Naive thymus-derived CD8-positive, alpha-beta T cell (primary cell): ENCODE data around the gene RDH13. TPM values are rescaled to one million over a fixed set of nuclear protein-coding genes. Genes with fewer than 3 reads are reported as not detected.
"Not testable (repeated sequence)": the region's sequence is repeated elsewhere in the genome, so short reads cannot be mapped to it uniquely, and the experiment has no call there.

Experiments
- ATAC-seq, 2 donors: fragments of 150-1000 bp; cut with Tn5 transposase in 1 of 2; sonication (Bioruptor Pico), chemical (Tn5 transposase) in 1 of 2; 1 replicate in 1 of 2; 2 replicates in 1 of 2; pipeline ENCODE4 v1.10.0; 2021; ENCODE audit warnings: mild to moderate bottlenecking in 2 of 2, moderate library complexity in 2 of 2
- POLR2A ChIA-PET: fragments of 350-600 bp; sonication (Branson Sonifier 250); formaldehyde crosslinking; loops from one replicate; lab custom pipeline; 2021; ENCODE audit warnings: antibody characterized with exemption; lab: Charles Lee
- DNase-seq, 10 donors: peaks; one replicate each; pipeline versions ENCODE4 v3.0.0 to v3.0.0-alpha.2; 2020 to 2022
- H3K27ac Mint-ChIP-seq, 10 donors: one replicate each; pipeline ENCODE4 v1.8.0; 2020 to 2022; ENCODE audit warnings: mild to moderate bottlenecking in 10 of 10, mixed read lengths in 10 of 10, moderate library complexity in 4 of 10, inconsistent platforms in 1 of 10
- H3K27me3 Mint-ChIP-seq, 5 donors: one replicate each; pipeline ENCODE4 v1.8.0; 2021 to 2022; ENCODE audit warnings: mixed read lengths in 5 of 5
- H3K36me3 Mint-ChIP-seq, 3 donors: one replicate each; pipeline ENCODE4 v1.8.0; 2020 to 2022; ENCODE audit warnings: mixed read lengths in 3 of 3, mild to moderate bottlenecking in 2 of 3, inconsistent platforms in 1 of 3
- H3K4me1 Mint-ChIP-seq, 4 donors: one replicate each; pipeline ENCODE4 v1.8.0; 2021 to 2022; ENCODE audit warnings: mixed read lengths in 4 of 4
- H3K4me3 Mint-ChIP-seq, 10 donors: one replicate each; pipeline ENCODE4 v1.8.0; 2020 to 2022; ENCODE audit warnings: mild to moderate bottlenecking in 10 of 10, mixed read lengths in 10 of 10, moderate library complexity in 6 of 10, inconsistent platforms in 1 of 10
- H3K9me3 Mint-ChIP-seq, 9 donors: one replicate each; pipeline ENCODE4 v1.8.0; 2020 to 2022; ENCODE audit warnings: mixed read lengths in 9 of 9, mild to moderate bottlenecking in 3 of 9, inconsistent platforms in 1 of 9, moderate library complexity in 1 of 9
- polyA plus RNA-seq, 3 donors: library from polyadenylated mRNA; unstranded; fragments of 300-500 nt; fragmentation: Illumina TruSeq; gene quantifications; one replicate each; pipeline ENCODE4 v1.2.3, GENCODE V29; 2021
- total RNA-seq, 8 experiments: library from RNA in 2 of 8; stranded (reverse) in 2 of 8; gene quantifications; one replicate each; pipeline ENCODE4 v1.2.3 and lab custom pipeline; 2021 to 2026

RDH13 gene
- total and polyA plus RNA-seq, 5 experiments from 2014 or later: 4.3 to 26.1 (median 18.0) TPM

DNA sequence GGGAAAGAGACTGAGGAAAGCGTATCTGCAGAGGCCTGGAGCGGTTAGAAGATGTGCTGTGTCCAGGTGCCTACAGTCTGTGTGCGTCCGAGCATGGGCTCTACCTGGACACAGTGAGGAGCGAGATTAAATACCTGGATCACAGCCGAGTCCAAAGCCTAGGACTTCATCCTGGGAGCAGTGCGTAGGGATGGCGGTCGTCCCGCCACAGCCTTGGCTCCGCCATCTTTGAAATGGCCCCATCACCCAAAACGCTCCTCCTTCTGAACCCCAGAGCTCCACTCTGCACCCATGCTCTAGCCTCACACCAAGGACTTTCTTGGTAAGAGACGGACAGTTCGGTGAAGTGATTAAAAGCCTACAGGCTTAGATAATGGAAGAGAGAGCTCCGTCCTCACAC is 44.7 kb downstream of the RDH13 start:
- ATAC-seq (no peak), DNase-seq (no peak)
- peaks cover 0 to 10% (median 5%) of the 10 kb centered on the region in 4 donors for H3K4me1 Mint-ChIP-seq
- peaks cover 0 to 67% (median 12%) of the 10 kb centered on the region in 9 donors for H3K9me3 Mint-ChIP-seq
- peaks cover 0 to 3% (median 0%) of the 10 kb centered on the region in 5 donors for H3K27me3 Mint-ChIP-seq
- peak overlapping the region in 1 of 10 donors; percentile 24 for H3K27ac Mint-ChIP-seq
- POLR2A ChIA-PET: no interaction called here
- H3K4me3 Mint-ChIP-seq: peak overlapping the region in 1 of 10 donors; percentile 20
- H3K36me3 Mint-ChIP-seq: peaks cover 20 to 55% (median 49%) of the 10 kb centered on the region in 3 donors

DNA sequence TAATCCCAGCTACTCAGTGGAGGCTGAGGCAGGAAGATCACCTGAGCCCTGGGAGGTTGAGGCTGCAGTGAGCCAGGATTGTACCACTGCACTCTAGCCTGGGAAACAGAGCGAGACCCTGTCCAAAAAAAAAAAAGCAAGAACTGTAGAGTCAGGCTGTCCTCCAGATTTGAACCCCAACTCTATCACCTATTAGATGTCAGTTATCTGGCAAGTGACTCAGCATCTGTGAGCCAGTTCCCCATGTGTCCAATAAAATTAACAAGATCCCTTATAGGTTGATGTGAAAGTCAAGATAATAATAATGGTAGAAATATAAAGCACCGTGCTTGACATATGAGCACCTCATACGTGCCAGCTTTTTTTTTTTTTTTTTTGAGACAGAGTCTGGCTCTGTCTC is 46.9 kb downstream of the RDH13 start:
- Mint-ChIP-seq H3K4me1 (peaks cover 0 to 10% (median 5%) of the 10 kb centered on the region in 4 donors), H3K9me3 (peaks cover 0 to 71% (median 21%) of the 10 kb centered on the region in 9 donors), H3K27me3 (peaks cover 0 to 3% (median 0%) of the 10 kb centered on the region in 5 donors), H3K27ac (no peak overlapping the region), H3K36me3 (peaks cover 32 to 51% (median 49%) of the 10 kb centered on the region in 3 donors), H3K4me3 (peak overlapping the region in 1 of 10 donors; percentile 78)
- no peak for ATAC-seq
- POLR2A ChIA-PET: no interaction called here
- DNase-seq: no peak

DNA sequence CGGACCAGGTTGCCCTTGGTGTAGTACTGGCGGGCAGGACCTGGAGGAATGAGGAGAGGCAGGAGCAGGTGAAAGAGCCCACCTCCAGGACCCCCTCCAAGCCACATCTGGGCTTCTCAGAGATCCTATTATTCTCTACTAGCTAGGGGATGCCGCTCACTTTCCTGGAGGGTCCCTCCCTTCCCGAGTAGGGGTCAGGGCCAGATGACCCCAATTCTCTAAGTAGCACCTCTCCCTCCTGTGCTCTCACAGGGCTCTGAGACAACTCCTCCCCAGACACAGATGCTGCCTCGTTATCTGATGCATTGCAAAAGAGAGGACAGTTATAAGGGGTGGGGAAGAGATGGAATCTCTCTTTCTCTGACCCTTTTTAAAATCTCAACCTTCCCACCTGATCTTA is 47.8 kb downstream of the RDH13 start:
- Mint-ChIP-seq H3K9me3 (peaks cover 0 to 75% (median 29%) of the 10 kb centered on the region in 9 donors), H3K4me1 (peaks cover 0 to 10% (median 5%) of the 10 kb centered on the region in 4 donors), H3K4me3 (peak overlapping the region in 7 of 10 donors; percentile 53 to 78 (median 57)), H3K36me3 (peaks cover 36 to 55% (median 47%) of the 10 kb centered on the region in 3 donors), H3K27me3 (peaks cover 0 to 3% (median 0%) of the 10 kb centered on the region in 5 donors), H3K27ac (peak overlapping the region in 2 of 10 donors; percentile 34 to 91)
- DNase-seq: peak in 1 of 10 donors; percentile 7
- ATAC-seq: no peak
- POLR2A ChIA-PET: interaction anchor here (0.5 kb wide), 1 partner anchor 1445 kb away, joined by 3 read pairs; no protein-coding TSS in a partner anchor

DNA sequence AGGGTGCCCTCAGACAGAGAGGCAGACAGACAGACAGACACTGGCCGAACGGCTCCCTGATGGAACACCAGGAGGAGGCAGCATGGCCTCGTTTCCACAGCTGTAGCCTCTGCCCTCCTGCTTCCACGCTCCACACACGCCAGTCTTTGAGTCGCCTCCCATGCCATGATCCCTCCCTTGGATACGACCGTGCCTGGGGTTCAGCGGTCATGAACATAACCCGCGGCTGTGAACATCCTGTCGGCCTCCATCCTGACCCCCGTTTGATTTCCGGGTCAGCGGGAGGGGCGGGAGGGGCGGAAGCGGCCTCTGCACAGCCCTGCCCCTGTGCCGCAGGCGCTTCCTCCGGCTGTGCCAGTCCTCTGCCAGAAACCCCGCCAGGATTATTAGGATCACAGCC is 48.2 kb downstream of the RDH13 start:
- DNase-seq (peak in 2 of 10 donors; percentile 13 to 16), ATAC-seq (peak; percentile 35 to 44)
- Mint-ChIP-seq H3K27ac (peak overlapping the region in 5 of 10 donors; percentile 44 to 91 (median 71)), H3K36me3 (peaks cover 35 to 54% (median 49%) of the 10 kb centered on the region in 3 donors), H3K4me3 (peak overlapping the region in 9 of 10 donors; percentile 23 to 78 (median 57)), H3K9me3 (peaks cover 0 to 75% (median 31%) of the 10 kb centered on the region in 9 donors), H3K4me1 (peaks cover 0 to 10% (median 5%) of the 10 kb centered on the region in 4 donors), H3K27me3 (peaks cover 0 to 3% (median 0%) of the 10 kb centered on the region in 5 donors)
- POLR2A ChIA-PET: no interaction called here

DNA sequence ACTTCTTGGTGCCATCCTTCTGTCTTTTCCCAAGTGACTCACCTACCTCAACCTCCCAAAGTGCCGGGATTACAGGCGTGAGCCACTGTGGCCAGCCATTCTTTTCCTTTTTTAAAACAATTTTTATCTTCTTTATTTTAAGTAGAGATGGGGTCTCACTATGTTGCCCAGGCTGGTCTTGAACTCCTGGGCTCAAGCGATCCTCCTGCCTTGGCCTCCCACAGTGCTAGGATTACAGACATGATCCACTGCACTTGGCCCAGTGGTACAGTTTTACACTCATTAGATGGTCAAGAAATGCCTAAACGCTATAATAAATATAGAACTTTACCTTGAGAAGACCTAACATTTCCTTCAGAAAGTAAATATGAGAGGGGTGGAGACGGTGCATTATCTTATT is 49.4 kb downstream of the RDH13 start:
- DNase-seq (no peak), ATAC-seq (no peak)
- Mint-ChIP-seq H3K36me3 (peaks cover 43 to 58% (median 56%) of the 10 kb centered on the region in 3 donors), H3K27me3 (peaks cover 0 to 11% (median 2%) of the 10 kb centered on the region in 5 donors), H3K9me3 (peaks cover 0 to 74% (median 42%) of the 10 kb centered on the region in 9 donors), H3K4me1 (peaks cover 0 to 18% (median 14%) of the 10 kb centered on the region in 4 donors), H3K4me3 (no peak overlapping the region), H3K27ac (peak overlapping the region in 1 of 10 donors; percentile 79)
- POLR2A ChIA-PET: no interaction called here

DNA sequence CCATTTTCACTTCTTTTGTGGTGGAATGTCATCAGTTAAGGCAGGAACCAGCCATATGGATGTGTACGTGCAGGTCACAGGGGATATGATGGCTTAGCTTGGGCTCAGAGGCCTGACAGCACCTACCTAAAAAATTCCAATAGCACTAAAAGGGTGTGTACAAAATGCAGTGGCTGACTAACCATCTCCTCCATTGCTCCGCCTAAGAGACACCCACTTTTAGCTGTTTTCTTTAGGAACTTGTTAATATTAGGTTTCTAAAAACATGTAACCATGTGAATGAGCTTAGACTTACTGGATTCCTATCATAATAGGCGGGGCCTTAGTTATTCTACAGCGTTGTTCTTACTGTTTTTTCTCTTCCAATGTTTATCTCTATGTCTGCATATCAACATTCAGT is 50.6 kb downstream of the RDH13 start:
- Mint-ChIP-seq H3K27ac (no peak overlapping the region), H3K9me3 (peaks cover 0 to 73% (median 55%) of the 10 kb centered on the region in 9 donors), H3K4me3 (no peak overlapping the region), H3K36me3 (peaks cover 53 to 61% (median 56%) of the 10 kb centered on the region in 3 donors), H3K4me1 (peaks cover under 1 to 28% (median 22%) of the 10 kb centered on the region in 4 donors), H3K27me3 (peaks cover 0 to 11% (median 2%) of the 10 kb centered on the region in 5 donors)
- no peak for ATAC-seq
- no peak for DNase-seq
- POLR2A ChIA-PET: no interaction called here

DNA sequence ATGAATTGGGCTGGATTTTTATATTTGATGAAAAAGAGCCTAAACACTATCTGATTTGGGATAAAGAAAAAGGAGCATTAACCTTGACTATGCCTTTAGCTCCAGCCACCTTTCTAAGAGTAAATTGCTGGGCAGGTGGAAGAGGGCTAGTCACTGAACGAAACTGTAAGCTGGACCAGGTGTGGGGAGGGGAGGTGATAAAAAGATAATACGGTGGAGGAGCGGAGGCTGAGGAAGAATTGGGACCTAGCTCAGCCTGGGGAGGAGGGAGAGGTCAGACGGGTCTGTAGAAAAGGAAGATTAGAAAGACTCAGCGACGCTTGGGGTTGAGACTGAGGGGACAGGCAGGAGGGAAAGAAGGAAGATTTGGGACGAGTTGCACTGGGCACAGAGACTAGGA is 52.4 kb downstream of the RDH13 start:
- ATAC-seq, POLR2A ChIA-PET, DNase-seq, H3K27ac Mint-ChIP-seq, H3K4me3 Mint-ChIP-seq: not testable (repeated sequence)
- Mint-ChIP-seq H3K9me3 (peaks cover 0 to 85% (median 60%) of the 10 kb centered on the region in 9 donors), H3K27me3 (peaks cover 0 to 13% (median 2%) of the 10 kb centered on the region in 5 donors), H3K4me1 (peaks cover 14 to 42% (median 31%) of the 10 kb centered on the region in 4 donors), H3K36me3 (peaks cover 48 to 65% (median 62%) of the 10 kb centered on the region in 3 donors)

DNA sequence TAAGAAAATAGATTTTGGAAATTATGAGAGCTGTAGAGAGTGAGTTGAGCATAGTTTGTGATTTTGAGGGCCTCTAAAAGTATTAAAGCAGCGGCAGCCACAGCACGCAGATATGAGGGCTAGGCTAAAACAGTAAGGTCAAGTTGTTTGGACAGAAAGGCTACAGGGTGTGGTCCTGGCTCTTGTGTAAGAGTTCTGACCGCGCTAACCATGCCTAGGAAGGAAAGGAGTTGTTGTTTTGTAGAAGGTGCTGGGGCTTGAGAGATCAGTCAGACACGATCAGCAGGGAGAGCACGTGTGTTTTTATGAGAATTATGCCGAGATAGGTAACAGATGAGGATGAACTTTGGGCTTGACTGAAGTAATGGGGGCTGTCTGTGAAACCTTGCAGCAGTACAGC is 54.2 kb downstream of the RDH13 start:
- Mint-ChIP-seq H3K27ac (peak overlapping the region in 2 of 10 donors; percentile 2 to 69), H3K27me3 (peaks cover 0 to 19% (median 11%) of the 10 kb centered on the region in 5 donors), H3K4me3 (peak overlapping the region in 1 of 10 donors; percentile 60), H3K4me1 (peaks cover 20 to 43% (median 26%) of the 10 kb centered on the region in 4 donors), H3K9me3 (peaks cover 0 to 91% (median 62%) of the 10 kb centered on the region in 9 donors), H3K36me3 (peaks cover 38 to 68% (median 63%) of the 10 kb centered on the region in 3 donors)
- DNase-seq, ATAC-seq, POLR2A ChIA-PET: not testable (repeated sequence)

DNA sequence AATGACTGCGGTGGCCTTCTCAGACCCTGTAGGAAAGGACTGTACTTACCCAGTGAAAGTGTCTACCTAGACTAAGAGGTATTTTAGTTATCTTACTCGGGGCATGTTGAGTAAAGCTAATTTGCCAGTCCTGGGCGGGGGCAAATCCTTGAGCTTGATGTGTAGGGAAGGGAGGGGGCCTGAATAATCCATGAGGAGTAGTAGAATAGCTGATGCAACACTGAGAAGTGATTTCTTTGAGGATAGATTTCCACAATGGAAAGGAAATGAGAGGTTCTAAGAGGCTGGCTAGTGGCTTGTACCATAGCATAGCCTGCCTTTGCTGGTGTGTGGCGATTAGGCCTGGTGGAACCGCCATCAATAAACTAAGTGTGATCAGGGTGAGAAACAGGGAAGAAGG is 54.8 kb downstream of the RDH13 start:
- peak overlapping the region in 2 of 10 donors; percentile 55 to 64 for H3K4me3 Mint-ChIP-seq

DNA sequence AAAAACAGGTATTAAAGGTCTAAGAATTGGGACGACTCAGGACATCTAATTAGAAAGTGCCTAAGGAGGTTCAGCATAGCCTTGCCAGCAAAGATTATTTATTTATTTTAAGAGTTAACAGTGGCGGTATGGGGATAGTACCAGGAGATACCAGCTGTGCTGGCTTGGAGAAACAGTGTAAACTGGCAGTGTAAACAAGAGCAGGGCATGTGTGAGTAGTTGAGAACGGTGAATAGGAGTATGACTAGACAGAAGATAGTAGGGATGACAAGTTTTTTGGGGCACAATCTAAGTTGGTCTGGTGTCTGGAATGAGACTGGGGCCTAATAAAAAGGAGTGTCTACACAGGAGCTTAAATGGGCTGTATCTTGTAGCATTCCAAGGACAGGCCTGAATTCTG is 55.4 kb downstream of the RDH13 start:
- Mint-ChIP-seq H3K4me3 (peak overlapping the region in 9 of 10 donors; percentile 20 to 75 (median 58)), H3K36me3 (peaks cover 40 to 69% (median 66%) of the 10 kb centered on the region in 3 donors), H3K27me3 (peaks cover 5 to 27% (median 21%) of the 10 kb centered on the region in 5 donors), H3K4me1 (peaks cover 20 to 44% (median 26%) of the 10 kb centered on the region in 4 donors), H3K27ac (peak overlapping the region in 6 of 10 donors; percentile 22 to 93 (median 43)), H3K9me3 (peaks cover 0 to 94% (median 61%) of the 10 kb centered on the region in 9 donors)
- ATAC-seq, DNase-seq, POLR2A ChIA-PET: not testable (repeated sequence)

More for the DNA sequence above, 54.8 kb downstream of the RDH13 start:
- Mint-ChIP-seq H3K27ac (peak overlapping the region in 2 of 10 donors; percentile 52 to 69), H3K27me3 (peaks cover 5 to 24% (median 17%) of the 10 kb centered on the region in 5 donors), H3K9me3 (peaks cover 0 to 91% (median 62%) of the 10 kb centered on the region in 9 donors), H3K4me1 (peaks cover 20 to 44% (median 26%) of the 10 kb centered on the region in 4 donors), H3K36me3 (peaks cover 38 to 68% (median 68%) of the 10 kb centered on the region in 3 donors)
- POLR2A ChIA-PET, ATAC-seq, DNase-seq: not testable (repeated sequence)

DNA sequence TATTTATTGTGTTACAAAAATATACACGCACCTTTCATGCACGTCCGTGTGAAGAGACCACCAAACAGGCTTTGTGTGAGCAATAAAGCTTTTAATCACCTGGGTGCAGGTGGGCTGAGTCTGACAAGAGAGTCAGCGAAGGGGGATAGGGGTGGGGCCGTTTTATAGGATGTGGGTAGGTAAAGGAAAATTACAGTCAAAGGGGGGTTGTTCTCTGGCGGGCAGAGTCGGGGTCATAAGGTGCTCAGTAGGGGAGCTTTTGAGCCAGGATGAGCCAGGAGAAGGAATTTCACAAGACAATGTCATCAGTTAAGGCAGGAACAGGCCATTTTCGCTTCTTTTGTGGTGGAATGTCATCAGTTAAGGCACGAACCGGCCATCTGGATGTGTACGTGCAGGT is 56.2 kb downstream of the RDH13 start:
- Mint-ChIP-seq H3K4me3 (peak overlapping the region; percentile 11 to 92 (median 52)), H3K27me3 (peaks cover 7 to 33% (median 25%) of the 10 kb centered on the region in 5 donors), H3K4me1 (peaks cover 20 to 44% (median 26%) of the 10 kb centered on the region in 4 donors), H3K27ac (peak overlapping the region in 6 of 10 donors; percentile 27 to 93 (median 60)), H3K36me3 (peaks cover 45 to 69% (median 67%) of the 10 kb centered on the region in 3 donors), H3K9me3 (peaks cover 0 to 94% (median 58%) of the 10 kb centered on the region in 9 donors)
- not testable (repeated sequence) for DNase-seq, ATAC-seq
- POLR2A ChIA-PET: interaction anchor here (1.5 kb wide), 1 partner anchor 56 kb away, joined by 4 read pairs; no protein-coding TSS in a partner anchor

DNA sequence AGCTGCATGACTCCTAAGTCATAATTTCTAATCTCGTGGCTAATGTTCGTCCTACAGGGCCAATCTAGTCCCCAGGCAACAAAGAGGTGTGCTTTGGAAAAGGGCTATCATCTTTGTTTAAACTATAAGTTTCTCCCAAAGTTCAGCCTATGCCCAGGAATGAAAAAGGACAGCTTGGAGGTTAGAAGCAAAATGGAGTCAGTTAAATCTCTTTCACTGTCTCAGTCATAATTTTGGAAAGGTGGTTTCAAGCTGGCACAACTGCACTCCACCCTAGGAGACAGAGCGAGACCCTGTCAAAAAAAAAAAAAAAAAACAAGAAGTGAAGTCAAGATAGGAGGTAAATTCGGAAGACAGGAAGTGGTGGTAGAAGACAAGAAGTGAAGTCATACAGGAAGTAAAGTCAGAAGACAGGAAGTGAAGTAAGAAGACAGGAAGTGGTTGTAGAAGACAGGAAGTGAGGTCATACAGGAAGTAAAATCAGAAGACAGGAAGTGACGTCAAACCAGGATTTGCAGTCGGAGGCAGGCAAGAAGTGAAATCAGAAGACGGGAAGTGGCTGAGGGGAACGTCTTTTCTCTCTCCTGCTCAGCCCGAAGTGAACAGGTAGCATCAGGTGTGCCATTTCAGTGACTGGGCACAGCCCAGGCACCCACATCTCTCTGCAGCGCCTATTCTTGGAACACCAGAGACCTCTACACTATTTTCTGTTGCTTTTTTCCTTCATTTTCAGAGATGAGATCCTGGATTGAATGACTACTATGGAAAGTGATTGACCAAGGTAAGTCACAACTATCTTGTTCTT is 57.1 kb downstream of the RDH13 start:
- H3K36me3 Mint-ChIP-seq: peaks cover 46 to 61% (median 60%) of the 10 kb centered on the region in 3 donors
- peaks cover 8 to 38% (median 26%) of the 10 kb centered on the region in 5 donors for H3K27me3 Mint-ChIP-seq
- H3K4me3 Mint-ChIP-seq: peak overlapping the region; percentile 58 to 92 (median 78)
- POLR2A ChIA-PET: interaction anchor here (1.5 kb wide), 1 partner anchor 57 kb away, joined by 4 read pairs; no protein-coding TSS in a partner anchor
- H3K4me1 Mint-ChIP-seq: peaks cover 18 to 44% (median 26%) of the 10 kb centered on the region in 4 donors
- peak overlapping the region; percentile 75 to 98 (median 94) for H3K27ac Mint-ChIP-seq
- peak; percentile 91 to 93 for ATAC-seq
- DNase-seq: peak in 9 of 10 donors; percentile 22 to 90 (median 80)
- peaks cover 0 to 87% (median 50%) of the 10 kb centered on the region in 9 donors for H3K9me3 Mint-ChIP-seq
